ENCODE data around the gene SMARCA2.
A peak's percentile ranks its signal among the peaks of the same experiment; 100 is the strongest.

Gene SMARCA2

DNA sequence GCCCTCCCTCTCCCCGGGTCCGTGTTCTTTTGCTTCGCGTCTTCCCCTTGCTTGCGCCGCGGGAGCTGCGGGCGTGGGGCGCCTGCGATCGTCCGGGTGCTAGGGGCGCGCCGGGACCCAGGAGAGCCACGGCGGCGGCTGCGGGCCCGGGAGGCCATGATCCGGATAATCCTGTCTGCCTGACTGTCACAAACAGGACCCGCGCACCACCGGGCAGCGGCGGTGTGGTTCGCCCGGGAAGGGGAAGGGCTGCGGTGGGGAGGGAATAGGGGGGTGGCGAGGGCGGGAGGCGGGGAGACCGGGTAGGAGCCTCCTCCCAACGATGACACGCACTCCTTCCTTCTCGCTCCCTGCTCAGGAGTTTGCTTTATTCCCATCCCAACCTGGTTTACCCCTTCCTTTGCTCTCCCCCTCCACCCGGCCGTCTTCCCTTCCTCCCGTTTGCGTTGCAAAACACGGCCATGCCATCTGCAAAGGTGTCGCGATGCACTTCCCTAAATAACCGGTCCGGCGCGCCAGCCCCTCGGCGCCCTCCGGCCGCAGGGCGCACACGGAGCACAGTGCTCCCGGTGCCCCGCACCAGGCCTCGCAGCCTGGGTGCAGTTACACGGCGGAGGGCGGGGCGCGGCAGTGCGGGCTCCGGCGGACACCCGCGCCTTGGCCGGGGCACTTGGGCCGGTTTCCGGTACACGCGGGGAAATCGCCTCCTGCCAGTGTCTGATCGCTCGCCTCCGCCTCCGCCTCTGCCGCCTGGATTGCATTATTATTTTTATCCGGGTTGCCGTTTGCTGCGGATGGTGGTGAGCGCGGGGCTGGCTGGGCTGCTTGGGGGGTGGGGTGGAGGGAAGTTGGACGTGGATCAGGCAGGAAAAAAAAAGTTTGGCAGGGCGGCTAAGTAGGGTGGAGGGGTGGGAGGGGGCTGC lies 1.5 kb downstream of the SMARCA2 start:
- peak; percentile 52 for DNase-seq

- DNase-seq, result peak; percentile 9
These were observed 2.4 kb downstream of the SMARCA2 start for GRCh38 chr9:2017331-2018161.

- no peak for DNase-seq
These were observed 3.1 kb downstream of the SMARCA2 start for GRCh38 chr9:2018162-2018643.

- no peak for DNase-seq
These were observed 3.8 kb downstream of the SMARCA2 start for GRCh38 chr9:2018764-2019558.

GRCh38 chr9:2019723-2020122 lies 4.6 kb downstream of the SMARCA2 start:
- DNase-seq, result no peak

DNA sequence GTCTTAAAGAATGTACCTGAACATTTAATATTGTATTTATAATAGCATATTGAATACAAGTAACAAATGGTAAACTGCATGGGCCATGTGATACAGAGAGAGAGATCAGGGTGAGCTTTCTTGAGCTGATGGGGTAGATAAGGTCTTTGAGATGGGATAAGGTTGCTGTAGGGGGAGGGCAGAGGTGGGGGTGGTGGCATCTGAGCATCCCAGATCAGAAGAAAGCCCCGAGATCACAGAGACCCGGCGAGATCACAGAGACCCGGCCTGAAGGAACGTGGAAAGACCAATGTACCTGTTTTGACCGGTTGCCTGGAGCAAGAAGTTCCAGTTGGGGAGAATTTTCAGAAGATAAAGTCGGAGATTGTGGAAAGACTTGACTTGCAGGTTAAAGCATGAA lies 6.6 kb downstream of the SMARCA2 start:
- no peak for DNase-seq

- no peak for DNase-seq
These were observed 7.4 kb downstream of the SMARCA2 start for GRCh38 chr9:2022560-2022959.

DNA sequence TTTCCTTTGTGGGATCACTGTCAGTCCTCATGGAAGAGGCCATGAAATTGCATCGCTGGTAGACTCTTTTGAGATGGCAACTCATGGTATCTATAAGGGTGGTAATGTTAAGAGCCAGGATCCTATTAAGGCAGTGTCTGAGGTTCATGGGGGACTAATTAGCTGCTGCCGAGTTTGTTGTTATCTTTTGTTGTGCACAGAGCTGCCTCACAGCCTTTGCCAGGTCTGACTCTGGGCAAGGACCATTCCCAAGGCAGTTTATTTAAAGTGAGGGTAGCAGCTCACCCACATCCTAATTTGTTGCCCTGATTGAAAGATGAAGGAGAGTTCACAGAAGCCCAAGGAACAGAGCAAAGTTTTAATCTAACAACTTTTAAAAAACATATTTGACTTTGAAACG lies 7.9 kb downstream of the SMARCA2 start:
- no peak for DNase-seq

DNA sequence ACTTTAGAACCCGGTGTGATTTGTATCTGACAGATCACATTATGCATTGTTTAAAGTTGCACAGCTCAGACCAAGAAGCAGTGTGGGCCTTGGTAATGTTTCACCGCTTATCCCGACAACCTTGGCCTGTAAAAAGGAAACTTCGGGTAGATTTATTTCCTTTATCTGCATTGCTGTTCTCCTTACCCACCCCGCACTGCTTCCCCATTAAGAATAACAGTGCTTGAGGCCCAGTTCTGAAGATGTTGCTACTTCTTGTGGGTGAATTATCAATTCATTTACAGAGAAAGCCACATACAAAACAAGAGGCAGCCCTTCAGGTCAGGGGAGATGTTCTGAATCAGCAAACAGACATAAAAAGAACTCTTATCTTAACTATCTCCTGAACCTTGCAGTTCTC lies 8.4 kb downstream of the SMARCA2 start:
- DNase-seq, result no peak

DNA sequence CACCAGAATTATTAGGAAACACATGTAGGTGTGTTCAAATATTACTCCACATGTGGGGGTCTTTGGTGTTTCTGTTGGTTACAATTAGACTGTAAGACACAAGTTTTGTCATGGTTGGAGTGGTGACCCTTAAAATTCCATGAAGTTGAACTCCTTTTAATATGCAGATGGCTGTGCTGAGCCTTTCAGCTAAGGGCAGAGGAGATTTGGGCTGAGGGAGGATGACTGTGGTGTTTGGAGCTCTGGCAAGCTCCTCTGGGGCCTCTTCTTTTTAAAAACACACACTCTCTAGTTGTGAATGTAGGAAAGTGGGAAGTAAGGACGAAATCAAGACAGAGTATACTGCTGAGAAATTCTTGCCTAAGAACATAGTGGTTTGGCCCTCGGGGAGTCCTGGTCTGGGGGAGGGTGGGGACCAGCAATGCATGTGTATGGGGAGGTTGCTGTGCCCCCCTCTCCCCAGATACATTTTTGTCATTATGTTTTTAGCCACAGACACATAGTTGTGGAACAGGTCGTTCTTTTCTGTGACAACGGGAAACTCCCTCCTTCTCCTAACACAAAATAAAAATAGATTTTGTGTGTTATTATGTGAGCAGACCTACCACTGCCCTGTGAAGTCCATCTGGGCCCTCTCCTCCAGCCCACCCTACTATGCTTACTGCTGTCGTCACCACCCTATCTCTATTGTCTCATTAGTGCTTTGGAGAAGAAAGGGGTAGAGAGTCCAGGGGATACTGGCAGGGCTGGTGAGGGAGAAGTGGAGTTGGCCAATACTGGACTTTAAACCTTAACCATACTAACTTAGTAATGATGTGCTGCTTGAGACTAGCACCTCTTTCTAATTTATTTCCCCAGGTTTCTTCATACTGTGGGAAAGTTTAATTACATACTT lies 10.0 kb downstream of the SMARCA2 start:
- DNase-seq, result no peak

DNA sequence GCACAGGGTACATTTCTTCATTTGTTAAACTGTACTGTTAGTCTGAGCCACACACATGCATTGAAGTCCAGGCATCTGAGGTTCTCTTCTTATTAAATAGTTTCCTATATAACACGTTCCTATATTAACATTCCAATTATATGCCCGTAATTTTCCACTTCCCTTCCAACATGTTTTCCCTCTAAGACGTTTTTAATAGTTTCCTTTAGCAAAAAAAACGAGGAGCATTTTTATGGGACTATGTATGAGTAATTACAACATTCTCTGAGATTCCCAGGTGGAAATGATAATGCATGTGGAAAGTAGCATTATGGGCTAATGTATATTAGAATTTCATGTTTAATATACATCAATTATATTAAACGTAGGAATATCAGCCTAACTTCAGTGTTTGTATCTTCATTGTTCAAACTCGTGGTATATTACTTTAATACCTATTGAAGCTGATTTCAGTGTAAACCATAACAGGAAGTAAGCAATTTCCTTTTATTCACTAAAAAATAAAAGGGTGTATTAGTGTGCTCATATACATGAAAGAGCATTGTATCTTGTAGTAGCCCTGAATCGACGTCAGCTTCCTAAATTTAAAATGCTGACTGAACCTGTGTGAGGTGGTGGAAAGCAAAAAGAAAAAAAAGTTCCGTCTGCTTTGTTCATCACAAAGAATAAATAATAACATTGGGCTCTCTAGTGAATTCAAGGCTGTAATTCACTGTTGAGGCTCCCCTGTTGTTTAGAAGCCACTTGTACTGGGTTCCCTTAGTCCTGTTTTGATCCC lies 11.3 kb downstream of the SMARCA2 start:
- DNase-seq, result no peak

DNA sequence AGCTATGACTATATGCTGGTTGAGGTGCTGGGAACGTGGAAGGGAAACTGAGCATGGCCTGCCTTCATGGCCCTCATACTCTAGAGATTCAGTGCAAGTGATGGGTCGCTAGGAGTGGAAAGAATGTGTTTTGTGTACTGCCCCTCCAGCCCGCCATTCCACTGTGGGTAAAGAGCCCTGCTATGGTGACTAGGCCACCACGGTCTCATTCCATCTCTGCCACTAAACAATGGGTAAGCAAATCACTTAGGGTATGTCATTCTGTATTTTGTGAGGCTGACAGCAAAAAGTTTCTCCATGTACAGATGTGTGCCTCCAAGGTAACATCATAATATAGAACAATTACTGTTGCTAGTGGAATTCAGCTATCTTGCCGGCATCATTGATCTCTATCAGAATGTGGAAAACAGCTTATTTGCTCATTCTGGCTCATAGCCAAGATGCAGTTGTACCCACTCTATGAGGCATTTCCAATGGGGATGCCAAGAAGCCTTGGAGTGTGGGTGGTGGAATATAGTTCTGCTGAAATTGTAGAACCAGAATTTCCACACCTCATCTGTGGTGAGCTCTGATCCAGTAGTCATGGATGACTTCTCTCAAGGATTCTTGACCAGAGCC lies 12.5 kb downstream of the SMARCA2 start:
- DNase-seq, result no peak

GRCh38 chr9:2028888-2029287 lies 13.7 kb downstream of the SMARCA2 start:
- no peak for DNase-seq

DNA sequence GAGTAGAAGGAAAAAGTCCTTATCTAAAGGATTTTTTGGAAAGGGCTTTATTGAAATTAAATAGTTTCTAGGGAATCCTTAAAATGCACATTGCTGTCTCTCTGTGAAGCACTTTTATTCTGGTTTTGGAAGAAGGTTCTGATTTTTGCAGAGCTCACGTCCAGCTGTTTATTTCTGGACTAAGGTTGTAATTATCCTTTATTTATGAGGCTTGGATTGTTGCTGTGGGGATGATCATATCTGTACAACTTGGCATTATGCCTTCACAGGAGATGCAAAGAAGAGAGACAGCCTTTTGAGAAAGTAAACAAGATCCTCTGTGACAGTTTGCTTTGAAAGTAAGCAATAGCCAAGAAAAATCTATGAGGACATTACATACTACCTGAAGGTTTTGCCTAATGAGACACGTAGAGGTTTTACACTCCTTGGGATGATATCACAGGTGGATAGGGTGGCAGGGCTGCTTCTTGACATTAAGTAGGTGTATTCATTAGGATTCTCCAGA lies 14.6 kb downstream of the SMARCA2 start:
- no peak for DNase-seq

DNA sequence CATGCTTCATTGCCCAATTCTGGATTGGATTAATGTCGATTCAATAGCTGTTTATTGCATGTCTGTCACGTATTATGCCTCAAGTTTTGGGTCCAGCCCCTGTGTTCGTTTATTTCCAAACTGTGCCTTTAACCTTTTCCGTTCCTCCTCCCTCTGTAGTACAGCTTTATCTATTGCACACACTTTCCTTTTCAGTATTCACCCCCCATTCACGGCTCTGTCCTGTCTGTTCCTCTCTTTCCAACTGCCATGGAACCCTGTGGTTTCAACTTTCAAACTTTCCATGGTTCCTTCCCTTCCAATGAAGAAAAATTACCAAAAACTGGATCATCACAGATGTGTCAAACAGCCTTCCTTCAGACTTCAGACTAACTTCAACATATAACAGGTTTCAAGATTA lies 17.1 kb downstream of the SMARCA2 start:
- no peak for DNase-seq

GRCh38 chr9:2036844-2037243 lies 21.7 kb downstream of the SMARCA2 start:
- no peak for DNase-seq

DNA sequence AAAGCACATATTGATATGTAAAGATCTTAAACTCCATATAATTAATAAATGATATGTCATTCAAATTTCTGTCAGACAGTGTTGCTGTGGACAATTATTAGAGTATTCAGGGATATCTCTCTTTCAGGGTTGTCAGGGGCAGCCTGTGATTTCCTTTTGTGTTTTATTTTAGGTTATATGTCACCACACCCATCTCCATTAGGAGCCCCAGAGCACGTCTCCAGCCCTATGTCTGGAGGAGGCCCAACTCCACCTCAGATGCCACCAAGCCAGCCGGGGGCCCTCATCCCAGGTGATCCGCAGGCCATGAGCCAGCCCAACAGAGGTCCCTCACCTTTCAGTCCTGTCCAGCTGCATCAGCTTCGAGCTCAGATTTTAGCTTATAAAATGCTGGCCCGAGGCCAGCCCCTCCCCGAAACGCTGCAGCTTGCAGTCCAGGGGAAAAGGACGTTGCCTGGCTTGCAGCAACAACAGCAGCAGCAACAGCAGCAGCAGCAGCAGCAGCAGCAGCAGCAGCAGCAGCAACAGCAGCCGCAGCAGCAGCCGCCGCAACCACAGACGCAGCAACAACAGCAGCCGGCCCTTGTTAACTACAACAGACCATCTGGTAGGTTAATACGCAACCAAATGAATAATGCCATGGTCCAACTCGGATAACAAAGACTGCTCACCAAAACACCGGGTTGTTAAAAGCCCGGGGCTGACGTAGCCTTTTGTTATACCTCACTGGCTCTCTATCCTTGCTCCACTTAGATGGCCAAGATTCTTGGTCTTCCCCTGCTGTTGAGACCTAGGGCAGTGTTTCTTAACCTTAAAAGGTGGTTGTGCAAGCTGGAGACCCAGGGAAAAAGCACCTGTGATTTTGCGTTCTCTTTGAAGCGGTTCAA lies 24.4 kb downstream of the SMARCA2 start:
- peak; percentile 76 for DNase-seq

- DNase-seq, result no peak
These were observed 25.7 kb downstream of the SMARCA2 start for GRCh38 chr9:2040828-2041227.

GRCh38 chr9:2041736-2042135 lies 26.6 kb downstream of the SMARCA2 start:
- DNase-seq, result no peak

Data from NCI-H1694 treated with DMSO at 0.1 percent for 48 hours (cell line).